Fibroblast of pulmonary artery (primary cell): Measurements from ENCODE around the gene SLITRK2.

ENCODE experiments used
- DNase-seq: peaks from one replicate; pipeline ENCODE4 v3.0.0-alpha.2; 2010; ENCODE audit warnings: low read depth
- H3K4me3 ChIP-seq: replicated peaks from 2 replicates; pipeline ENCODE4 v1.5.1; 2011; ENCODE audit warnings: low read depth, mild to moderate bottlenecking, control low read depth, low read length, moderate library complexity
- CTCF ChIP-seq: IDR thresholded peaks from 2 replicates; pipeline ENCODE4 v1.5.1; 2011; ENCODE audit warnings: mild to moderate bottlenecking, control low read depth, low read length, inconsistent platforms; ENCODE audit errors: missing control alignments

The SLITRK2 gene

GRCh38 chrX:145826466-145826865, 8.8 kb downstream of the SLITRK2 start:
- TF ChIP-seq CTCF, result no peak
- no peak for DNase-seq
- no peak overlapping the region for H3K4me3 ChIP-seq

- DNase-seq, result no peak
- no peak overlapping the region for H3K4me3 ChIP-seq
- no peak for TF ChIP-seq CTCF
Observed at GRCh38 chrX:145832796-145833195, 15.2 kb downstream of the SLITRK2 start.

GRCh38 chrX:145840531-145840930, 22.9 kb downstream of the SLITRK2 start:
- no peak for DNase-seq
- TF ChIP-seq CTCF, result no peak

GRCh38 chrX:145843146-145843904, 25.7 kb downstream of the SLITRK2 start:
- no peak overlapping the region for H3K4me3 ChIP-seq
- no peak for DNase-seq
- no peak for TF ChIP-seq CTCF

More at GRCh38 chrX:145840531-145840930, 22.9 kb downstream of the SLITRK2 start:
- no peak overlapping the region for H3K4me3 ChIP-seq

GRCh38 chrX:145844886-145845285, 27.3 kb downstream of the SLITRK2 start:
- no peak overlapping the region for H3K4me3 ChIP-seq
- no peak for TF ChIP-seq CTCF
- no peak for DNase-seq

- no peak for DNase-seq
- no peak for TF ChIP-seq CTCF
- no peak overlapping the region for H3K4me3 ChIP-seq
Observed at GRCh38 chrX:145848448-145848847, 30.8 kb downstream of the SLITRK2 start.

GRCh38 chrX:145848857-145849256, 31.2 kb downstream of the SLITRK2 start:
- no peak for TF ChIP-seq CTCF
- DNase-seq, result no peak
- H3K4me3 ChIP-seq, result no peak overlapping the region
